A673 (cell line): ENCODE results near the gene ZNF740.

Experiments used
- CTCF ChIP-seq: fragments of 300-800, 200-600 bp; sonication (generic); conservative IDR thresholded peaks from 2 replicates; pipeline ENCODE4 v1.5.1; 2017; ENCODE audit warnings: low read depth, mild to moderate bottlenecking, antibody characterized with exemption, low read length, moderate library complexity, mixed read lengths
- EZH2 ChIP-seq: fragments of 200-600 bp; sonication (generic); IDR thresholded peaks from 2 replicates; pipeline ENCODE4 v1.6.1; 2017; ENCODE audit warnings: borderline replicate concordance, low read depth, mild to moderate bottlenecking, mixed read lengths, antibody characterized with exemption, low read length; ENCODE audit not compliant: poor library complexity, severe bottlenecking

GRCh38 chr12:53231671-53231920, 51.1 kb downstream of the ZNF740 start:
- TF ChIP-seq CTCF: no peak
- no peak for TF ChIP-seq EZH2
